BLaER1 treated with 17β-estradiol and CSF1 and Interleukin-3, amounts not matched to agents 10 nM and 100 nM (cell line): ENCODE data around the gene SLC35G2.
"Not testable (repeated sequence)": the region's sequence is repeated elsewhere in the genome, so short reads cannot be mapped to it uniquely, and the experiment has no call there.

Experiments
- H3K27ac ChIP-seq, 11 experiments: shearing (Covaris generic); formaldehyde crosslinking; 2 replicates each; pipeline ENCODE4 v1.8.1; 2022
- H3K27me3 ChIP-seq, 11 experiments: shearing (Covaris generic); formaldehyde crosslinking; 2 replicates each; pipeline ENCODE4 v1.8.1; 2022
- H3K36me3 ChIP-seq, 11 experiments: shearing (Covaris generic); formaldehyde crosslinking; 2 replicates each; pipeline ENCODE4 v1.8.1; 2022
- H3K4me1 ChIP-seq, 10 experiments: shearing (Covaris generic); formaldehyde crosslinking; 2 replicates each; pipeline ENCODE4 v1.8.1; 2022
- H3K4me2 ChIP-seq, 11 experiments: shearing (Covaris generic); formaldehyde crosslinking; 2 replicates each; pipeline ENCODE4 v1.8.1; 2022
- H3K4me3 ChIP-seq, 10 experiments: shearing (Covaris generic); formaldehyde crosslinking; 2 replicates each; pipeline ENCODE4 v1.8.1; 2022
- H3K9ac ChIP-seq, 11 experiments: shearing (Covaris generic); formaldehyde crosslinking; 2 replicates each; pipeline ENCODE4 v1.8.1; 2022
- H3K9me3 ChIP-seq, 11 experiments: shearing (Covaris generic); formaldehyde crosslinking; replicated peaks in 1 of 11; 2 replicates each; pipeline ENCODE4 v1.8.1; 2022
- H4K20me1 ChIP-seq, 11 experiments: shearing (Covaris generic); formaldehyde crosslinking; 2 replicates each; pipeline ENCODE4 v1.8.1; 2022
- Cebpa-rat ChIP-seq, 11 experiments: shearing (Covaris generic); IDR thresholded peaks; 2 replicates each; pipeline ENCODE4 v1.8.1; 2022

The SLC35G2 gene

DNA sequence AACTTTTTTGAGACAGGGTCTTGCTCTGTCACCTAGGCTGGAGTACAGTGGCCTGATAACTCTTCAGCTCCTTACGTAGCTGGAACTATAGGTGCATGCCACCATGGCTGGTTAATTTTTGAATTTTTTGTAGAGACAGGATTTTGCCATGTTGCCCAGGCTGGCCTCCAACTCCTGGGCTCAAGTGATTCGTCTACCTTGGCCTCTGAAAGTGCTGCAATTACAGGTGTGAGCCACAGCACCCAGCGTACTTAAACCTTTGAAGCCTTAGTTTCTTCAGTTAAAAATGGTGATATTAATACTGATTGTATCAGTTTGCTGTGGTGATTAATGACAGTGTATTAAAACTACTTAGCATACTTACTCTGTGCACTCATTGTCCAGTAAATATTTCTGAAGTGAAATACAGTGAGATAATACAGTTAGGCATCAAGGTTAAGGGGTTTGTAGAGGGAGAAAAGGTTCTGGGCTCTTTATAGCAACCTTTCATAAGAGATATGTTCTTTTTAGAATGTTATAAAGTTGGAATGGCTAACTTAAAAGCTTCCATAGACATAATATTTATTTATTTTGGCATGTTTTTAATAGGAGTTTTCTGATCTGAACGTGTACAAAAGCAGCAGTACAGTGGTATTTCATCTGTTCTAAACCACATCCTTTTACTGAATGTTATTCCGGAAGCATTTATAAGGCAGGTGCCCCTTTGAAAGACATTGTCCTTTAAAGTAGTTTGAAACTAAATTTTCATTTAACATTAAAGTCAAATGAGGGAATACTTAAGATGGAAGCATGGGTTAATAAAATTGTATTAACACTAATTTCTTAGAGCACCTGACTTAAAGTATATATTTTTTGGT is 66.7 kb downstream of the SLC35G2 start:
- H3K9me3 ChIP-seq = peaks cover 23 to 46% (median 40%) of the 10 kb centered on the region in 11 experiments
- no peaks in the 10 kb centered on the region for H3K27me3 ChIP-seq
- peaks cover 23 to 48% (median 32%) of the 10 kb centered on the region in 11 experiments for H3K36me3 ChIP-seq
- no peak overlapping the region for H3K4me3 ChIP-seq
- H3K4me1 ChIP-seq = peaks cover 9 to 36% (median 30%) of the 10 kb centered on the region in 10 experiments
- H3K4me2 ChIP-seq = peak overlapping the region; percentile 20 to 70 (median 50)
- no peak for TF ChIP-seq Cebpa-rat (IDR thresholded peaks at IDR 0.05)
- H3K27ac ChIP-seq = no peak overlapping the region; a peak in 1 of 22 replicates
- H3K9ac ChIP-seq = no peak overlapping the region; a peak in 1 of 22 replicates
- H4K20me1 ChIP-seq = peaks cover 35 to 89% (median 71%) of the 10 kb centered on the region in 11 experiments

DNA sequence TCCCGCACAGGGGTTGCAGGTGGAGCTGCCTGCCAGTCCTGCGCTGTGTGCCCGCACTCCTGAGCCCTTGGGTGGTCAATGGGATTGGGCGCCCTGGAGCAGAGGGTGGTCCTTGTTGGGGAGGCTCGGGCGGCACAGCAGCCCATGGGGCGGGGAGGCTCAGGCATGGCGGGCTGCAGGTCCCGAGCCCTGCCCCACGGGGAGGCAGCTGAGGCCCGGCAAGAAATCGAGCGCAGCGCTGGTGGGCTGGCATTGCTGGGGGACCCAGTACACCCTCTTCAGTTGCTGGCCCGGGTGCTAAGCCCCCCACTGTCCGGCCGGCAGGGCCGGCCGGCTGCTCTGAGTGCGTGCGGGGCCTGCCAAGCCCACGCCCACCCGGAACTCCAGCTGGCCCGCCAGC is 71.0 kb downstream of the SLC35G2 start:
- no peak overlapping the region for H3K9ac ChIP-seq
- peaks cover 41 to 65% (median 57%) of the 10 kb centered on the region in 11 experiments for H3K36me3 ChIP-seq
- H3K9me3 ChIP-seq = peaks cover 46 to 80% (median 72%) of the 10 kb centered on the region in 11 experiments
- no peaks in the 10 kb centered on the region for H3K27me3 ChIP-seq
- no peak for TF ChIP-seq Cebpa-rat (IDR thresholded peaks at IDR 0.05)
- H3K4me2 ChIP-seq = no peak overlapping the region
- peaks cover 9 to 20% (median 14%) of the 10 kb centered on the region in 10 experiments for H3K4me1 ChIP-seq
- H4K20me1 ChIP-seq = peaks cover 15 to 84% (median 48%) of the 10 kb centered on the region in 11 experiments; a peak in 21 of 22 replicates
- H3K27ac ChIP-seq = no peak overlapping the region
- H3K4me3 ChIP-seq = no peak overlapping the region

DNA sequence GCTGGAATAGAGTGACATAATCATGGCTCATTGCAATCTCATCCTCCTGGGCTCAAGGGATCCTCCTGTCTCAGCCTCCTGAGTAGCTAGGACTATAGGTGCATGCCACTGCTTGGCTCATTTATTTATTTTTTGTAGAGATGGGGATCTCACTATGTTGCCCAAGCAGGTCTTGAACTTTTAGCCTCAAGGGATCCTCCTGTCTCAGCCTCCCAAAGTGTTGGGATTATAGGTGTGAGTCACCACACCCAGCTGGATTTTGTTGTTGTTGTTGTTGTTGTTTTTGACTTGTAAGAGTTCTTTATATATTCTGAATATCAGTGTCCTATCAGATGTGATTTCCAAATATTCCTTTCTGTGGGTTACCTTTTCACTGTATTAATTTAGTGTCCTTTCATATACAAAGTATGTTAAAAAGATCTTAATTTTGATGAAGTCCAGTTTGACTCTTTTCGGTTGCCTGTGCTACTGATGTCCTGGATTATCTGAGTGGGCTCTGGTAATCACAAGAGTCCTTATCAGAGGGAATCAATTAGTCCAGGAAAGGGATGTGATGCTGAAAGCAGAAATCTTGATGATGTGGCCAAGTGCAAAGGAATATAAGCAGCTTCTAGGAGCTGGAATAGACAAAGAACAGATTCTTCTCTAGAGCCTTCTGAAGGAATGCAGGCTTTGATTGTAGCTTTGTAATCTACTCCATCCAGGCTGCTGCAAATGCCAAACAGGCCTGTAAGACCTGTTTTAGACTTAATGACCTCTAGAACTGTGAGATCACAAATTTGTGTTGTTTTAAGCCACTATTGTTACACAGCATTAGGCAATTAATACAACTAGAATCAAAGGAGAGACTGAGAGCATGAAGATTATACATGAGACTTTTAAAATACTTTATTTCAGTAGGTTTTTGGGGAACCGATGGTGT is 73.3 kb downstream of the SLC35G2 start:
- peaks cover 5 to 79% (median 35%) of the 10 kb centered on the region in 11 experiments; a peak in 14 of 22 replicates for H4K20me1 ChIP-seq
- no peak overlapping the region for H3K9ac ChIP-seq
- H3K27me3 ChIP-seq = no peaks in the 10 kb centered on the region
- H3K4me3 ChIP-seq = no peak overlapping the region
- H3K27ac ChIP-seq = no peak overlapping the region
- H3K36me3 ChIP-seq = peaks cover 48 to 86% (median 74%) of the 10 kb centered on the region in 11 experiments
- peaks cover 46 to 97% (median 93%) of the 10 kb centered on the region in 11 experiments for H3K9me3 ChIP-seq
- no peak overlapping the region for H3K4me2 ChIP-seq
- peaks cover 0 to 20% (median 0%) of the 10 kb centered on the region in 10 experiments; a peak in 3 of 20 replicates for H3K4me1 ChIP-seq
- TF ChIP-seq Cebpa-rat (IDR thresholded peaks at IDR 0.05) = no peak

DNA sequence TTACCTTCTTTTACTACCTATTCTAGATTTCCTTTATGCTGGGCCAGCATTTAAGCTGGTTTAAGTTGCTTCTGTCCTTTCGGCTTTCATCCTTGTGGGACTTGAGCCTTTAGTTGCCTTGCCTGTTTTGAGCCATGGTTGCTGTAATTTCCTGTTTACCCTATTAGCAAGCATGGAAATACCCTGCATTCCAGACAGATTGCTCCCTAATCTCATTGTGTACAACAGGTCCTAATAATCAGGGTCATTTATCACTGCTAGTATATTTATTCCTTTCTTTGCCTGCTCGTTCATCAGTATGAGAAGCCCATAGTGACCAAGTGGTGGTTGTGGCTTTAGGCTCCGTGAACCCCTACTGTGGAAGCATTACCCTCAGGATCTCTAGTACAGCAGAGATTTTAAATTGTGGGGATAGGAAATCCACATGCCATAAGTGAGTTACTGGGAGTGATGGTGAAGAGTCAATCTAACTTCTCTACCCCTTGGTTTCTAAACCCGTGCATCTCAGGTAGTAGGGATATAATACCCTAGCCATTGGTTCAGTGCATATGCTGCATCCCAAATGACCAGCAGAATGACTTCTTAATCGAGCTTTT is 75.0 kb downstream of the SLC35G2 start:
- no peak for TF ChIP-seq Cebpa-rat (IDR thresholded peaks at IDR 0.05)
- peaks cover 39 to 94% (median 86%) of the 10 kb centered on the region in 11 experiments for H3K9me3 ChIP-seq
- H3K4me1 ChIP-seq = peaks cover 0 to 34% (median 0%) of the 10 kb centered on the region in 10 experiments; a peak in 4 of 20 replicates
- no peak overlapping the region for H3K4me3 ChIP-seq
- H3K4me2 ChIP-seq = no peak overlapping the region
- H3K36me3 ChIP-seq = peaks cover 38 to 91% (median 73%) of the 10 kb centered on the region in 11 experiments
- no peaks in the 10 kb centered on the region for H3K27me3 ChIP-seq
- H3K9ac ChIP-seq = no peak overlapping the region
- no peak overlapping the region for H3K27ac ChIP-seq
- peaks cover 5 to 84% (median 31%) of the 10 kb centered on the region in 11 experiments; a peak in 13 of 22 replicates for H4K20me1 ChIP-seq

DNA sequence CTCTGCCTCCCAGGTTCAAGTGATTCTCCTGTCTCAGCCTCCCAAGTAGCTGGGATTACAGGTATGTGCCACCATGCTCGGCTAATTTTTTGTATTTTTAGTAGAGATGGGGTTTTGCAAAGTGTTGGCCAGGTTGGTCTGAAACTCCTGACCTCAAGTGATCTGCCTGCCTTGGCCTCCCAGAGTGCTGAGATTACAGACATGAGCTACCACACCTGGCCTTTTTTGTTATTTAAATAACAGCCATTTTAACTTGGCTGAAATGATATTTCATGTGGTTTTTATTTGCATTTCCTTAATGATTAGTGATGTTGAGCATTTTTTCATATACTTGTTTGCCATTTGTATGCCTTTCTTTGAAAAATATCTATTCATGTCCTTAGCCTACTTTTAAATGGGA is 78.2 kb downstream of the SLC35G2 start:
- not testable (repeated sequence) for H3K27me3 ChIP-seq, H3K4me2 ChIP-seq, H3K27ac ChIP-seq, H3K9ac ChIP-seq, H3K4me3 ChIP-seq
- H3K4me1 ChIP-seq = peaks cover 1 to 66% (median 3%) of the 10 kb centered on the region in 10 experiments; a peak in 15 of 20 replicates
- H3K9me3 ChIP-seq = peaks cover 14 to 85% (median 71%) of the 10 kb centered on the region in 11 experiments
- H3K36me3 ChIP-seq = peaks cover 16 to 74% (median 59%) of the 10 kb centered on the region in 11 experiments; a peak in 21 of 22 replicates
- H4K20me1 ChIP-seq = peaks cover 5 to 88% (median 37%) of the 10 kb centered on the region in 11 experiments; a peak in 12 of 22 replicates

DNA sequence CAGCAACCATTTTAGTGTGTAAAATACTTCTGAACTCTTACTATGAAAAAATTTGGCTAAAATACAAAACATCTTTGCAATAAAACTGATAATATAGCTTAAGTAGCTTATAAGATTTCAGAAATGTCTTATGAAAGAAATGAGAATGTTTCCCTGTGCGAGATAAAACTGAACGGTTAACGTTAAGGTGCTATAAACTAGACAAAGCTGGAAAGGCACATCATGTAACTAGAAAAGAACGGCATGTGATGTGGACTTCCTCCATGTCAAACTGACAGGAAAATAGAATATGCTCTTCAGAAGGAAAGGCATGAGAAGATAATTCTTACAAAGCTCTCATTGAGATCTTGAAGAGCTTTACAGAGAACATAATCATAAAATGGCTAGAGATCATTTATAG is 79.6 kb downstream of the SLC35G2 start:
- Histone ChIP-seq H4K20me1 (peaks cover 5 to 83% (median 30%) of the 10 kb centered on the region in 11 experiments; a peak in 12 of 22 replicates), H3K36me3 (peaks cover 12 to 69% (median 51%) of the 10 kb centered on the region in 11 experiments; a peak in 21 of 22 replicates), H3K27ac (no peak overlapping the region), H3K27me3 (no peaks in the 10 kb centered on the region), H3K9ac (no peak overlapping the region), H3K4me2 (no peak overlapping the region), H3K9me3 (peaks cover 11 to 85% (median 70%) of the 10 kb centered on the region in 11 experiments; a peak in 21 of 22 replicates), H3K4me1 (peaks cover 7 to 77% (median 9%) of the 10 kb centered on the region in 10 experiments; a peak in 15 of 20 replicates), H3K4me3 (no peak overlapping the region)
- no peak for TF ChIP-seq Cebpa-rat (IDR thresholded peaks at IDR 0.05)

DNA sequence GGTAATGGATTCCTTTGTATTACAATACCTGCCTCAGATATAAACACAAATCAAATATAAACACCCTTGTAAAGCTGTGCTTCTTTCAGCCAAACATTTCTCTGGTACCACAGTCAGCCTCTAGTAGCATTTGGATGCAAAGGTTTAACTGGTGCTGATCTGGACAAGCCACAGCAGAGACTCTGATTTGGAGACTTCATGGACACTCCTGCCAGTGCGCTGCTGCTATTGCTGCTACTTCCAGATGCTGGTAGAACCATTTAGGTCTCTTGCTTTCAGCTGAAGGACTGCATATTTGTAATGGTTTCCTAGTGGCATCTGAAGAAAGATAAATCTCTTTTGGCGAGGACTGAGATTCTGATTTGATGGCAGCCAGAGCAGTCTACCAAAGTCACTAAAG is 80.0 kb downstream of the SLC35G2 start:
- H3K4me3 ChIP-seq = no peak overlapping the region
- peaks cover 15 to 85% (median 70%) of the 10 kb centered on the region in 11 experiments for H3K9me3 ChIP-seq
- no peak overlapping the region for H3K4me2 ChIP-seq
- H3K9ac ChIP-seq = no peak overlapping the region
- H4K20me1 ChIP-seq = peaks cover 3 to 79% (median 26%) of the 10 kb centered on the region in 11 experiments; a peak in 12 of 22 replicates
- no peaks in the 10 kb centered on the region for H3K27me3 ChIP-seq
- no peak overlapping the region for H3K27ac ChIP-seq
- H3K36me3 ChIP-seq = peaks cover 12 to 72% (median 51%) of the 10 kb centered on the region in 11 experiments; a peak in 21 of 22 replicates
- H3K4me1 ChIP-seq = peaks cover 7 to 74% (median 9%) of the 10 kb centered on the region in 10 experiments; a peak in 15 of 20 replicates
- no peak for TF ChIP-seq Cebpa-rat (IDR thresholded peaks at IDR 0.05)

DNA sequence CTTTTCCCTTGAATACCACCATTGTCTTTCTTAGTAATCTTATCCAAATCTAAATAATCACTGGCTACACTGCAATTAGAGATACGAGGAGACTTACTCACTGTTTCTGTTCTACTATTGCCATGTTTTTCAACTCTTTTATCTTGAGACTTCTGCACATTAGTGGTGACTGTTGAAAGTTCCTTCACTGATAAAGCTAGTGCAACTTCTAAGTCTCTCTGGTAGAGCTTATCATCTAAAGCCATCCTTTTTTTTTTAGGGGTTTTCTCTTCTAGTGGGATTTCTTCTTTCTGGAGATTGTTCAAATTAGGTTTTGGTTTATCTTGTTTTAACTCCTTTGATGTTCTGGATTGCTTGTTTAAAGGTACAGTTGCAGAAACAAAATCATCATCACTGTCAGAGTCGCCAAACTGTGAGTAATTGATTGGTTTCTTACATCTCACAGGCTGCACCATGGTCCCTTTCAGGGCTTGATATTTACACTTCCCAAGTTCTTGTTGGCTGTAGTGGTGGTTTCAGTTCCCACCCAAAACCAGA is 80.8 kb downstream of the SLC35G2 start:
- H3K4me3 ChIP-seq = no peak overlapping the region
- H4K20me1 ChIP-seq = peaks cover 0 to 72% (median 18%) of the 10 kb centered on the region in 11 experiments; a peak in 10 of 22 replicates
- no peak overlapping the region for H3K27ac ChIP-seq

DNA sequence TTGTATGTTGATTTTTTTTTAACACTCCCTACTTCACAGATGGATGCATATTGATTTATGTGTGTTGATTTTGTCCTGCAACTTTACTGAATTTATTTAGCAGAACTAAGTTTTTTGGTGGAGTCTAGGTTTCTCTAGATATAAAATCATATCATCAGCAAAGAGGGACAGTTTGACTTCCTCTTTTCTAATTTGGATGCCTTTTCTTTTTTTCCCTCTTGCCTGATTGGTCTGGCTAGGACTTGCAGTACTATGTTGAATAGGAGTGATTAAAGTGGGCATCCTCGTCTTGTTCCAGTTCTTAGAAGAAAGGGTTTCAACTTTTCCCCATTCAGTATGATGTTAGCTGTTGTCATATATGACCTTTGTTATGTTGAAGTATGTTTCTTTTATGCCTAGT is 81.8 kb downstream of the SLC35G2 start:
- H3K9ac ChIP-seq, H3K4me3 ChIP-seq, H3K27me3 ChIP-seq, H3K27ac ChIP-seq: not testable (repeated sequence)
- Histone ChIP-seq H4K20me1 (peaks cover 0 to 76% (median 20%) of the 10 kb centered on the region in 11 experiments; a peak in 11 of 22 replicates), H3K4me1 (peaks cover 7 to 72% (median 9%) of the 10 kb centered on the region in 10 experiments; a peak in 15 of 20 replicates), H3K9me3 (peaks cover 28 to 87% (median 70%) of the 10 kb centered on the region in 11 experiments), H3K36me3 (peaks cover 26 to 73% (median 60%) of the 10 kb centered on the region in 11 experiments), H3K4me2 (peak overlapping the region in 4 of 11 experiments; percentile 16 to 46 (median 42); a peak in 6 of 22 replicates)

More for the DNA sequence above, 80.8 kb downstream of the SLC35G2 start:
- H3K9ac ChIP-seq = no peak overlapping the region
- H3K4me2 ChIP-seq = peak overlapping the region in 3 of 11 experiments; percentile 41 to 46 (median 42); a peak in 5 of 22 replicates
- H3K4me1 ChIP-seq = peaks cover 7 to 72% (median 9%) of the 10 kb centered on the region in 10 experiments; a peak in 15 of 20 replicates
- peaks cover 20 to 72% (median 54%) of the 10 kb centered on the region in 11 experiments; a peak in 21 of 22 replicates for H3K36me3 ChIP-seq
- H3K27me3 ChIP-seq = no peaks in the 10 kb centered on the region
- no peak for TF ChIP-seq Cebpa-rat (IDR thresholded peaks at IDR 0.05)
- H3K9me3 ChIP-seq = peaks cover 18 to 85% (median 70%) of the 10 kb centered on the region in 11 experiments
